ENCODE measurements around the gene MAFB. TPM values are rescaled to one million over a fixed set of nuclear protein-coding genes. Genes with fewer than 3 reads are reported as not detected.
A peak's percentile ranks its signal among the peaks of the same experiment; 100 is the strongest.

Gene MAFB
- polyA plus RNA-seq, 4 donors = 133 to 178 (median 143) TPM

DNA sequence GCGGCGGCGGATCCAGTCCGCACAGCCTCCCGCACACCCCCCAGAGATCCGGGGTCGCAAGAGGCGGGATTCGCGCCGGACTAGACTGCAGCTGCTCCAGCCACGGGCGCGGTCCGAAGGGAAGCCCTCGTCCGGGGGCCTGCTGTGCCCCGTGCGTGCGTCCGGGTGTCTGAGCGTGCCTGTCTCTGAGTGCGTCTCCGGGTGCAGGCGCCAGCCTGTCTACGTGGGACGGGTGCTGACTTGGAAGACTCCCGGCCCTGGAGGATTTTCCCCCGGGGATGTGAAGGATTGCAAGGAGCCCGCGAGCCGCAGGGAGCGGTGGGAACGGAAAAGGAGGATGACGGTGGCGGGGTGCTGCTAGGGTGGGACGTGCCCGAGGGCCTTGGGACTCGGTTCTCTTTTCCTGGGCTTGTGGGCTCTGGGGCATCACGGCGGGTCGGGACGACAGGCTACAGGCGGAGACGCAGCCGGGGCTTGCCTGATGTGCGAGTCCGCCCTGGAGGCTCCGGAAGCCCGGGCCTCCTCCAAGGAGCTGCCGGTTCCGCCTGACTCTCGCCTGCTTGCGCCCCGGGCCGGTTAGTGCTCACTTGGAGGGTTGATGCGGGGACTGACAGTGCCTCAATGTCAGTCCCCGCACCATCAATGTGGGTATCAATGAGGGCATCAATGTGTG lies 5.7 kb downstream of the MAFB start:
- DNase-seq (ENCODE audit: low read depth in 4 of 4, low spot score in 3 of 4) = no peak

DNA sequence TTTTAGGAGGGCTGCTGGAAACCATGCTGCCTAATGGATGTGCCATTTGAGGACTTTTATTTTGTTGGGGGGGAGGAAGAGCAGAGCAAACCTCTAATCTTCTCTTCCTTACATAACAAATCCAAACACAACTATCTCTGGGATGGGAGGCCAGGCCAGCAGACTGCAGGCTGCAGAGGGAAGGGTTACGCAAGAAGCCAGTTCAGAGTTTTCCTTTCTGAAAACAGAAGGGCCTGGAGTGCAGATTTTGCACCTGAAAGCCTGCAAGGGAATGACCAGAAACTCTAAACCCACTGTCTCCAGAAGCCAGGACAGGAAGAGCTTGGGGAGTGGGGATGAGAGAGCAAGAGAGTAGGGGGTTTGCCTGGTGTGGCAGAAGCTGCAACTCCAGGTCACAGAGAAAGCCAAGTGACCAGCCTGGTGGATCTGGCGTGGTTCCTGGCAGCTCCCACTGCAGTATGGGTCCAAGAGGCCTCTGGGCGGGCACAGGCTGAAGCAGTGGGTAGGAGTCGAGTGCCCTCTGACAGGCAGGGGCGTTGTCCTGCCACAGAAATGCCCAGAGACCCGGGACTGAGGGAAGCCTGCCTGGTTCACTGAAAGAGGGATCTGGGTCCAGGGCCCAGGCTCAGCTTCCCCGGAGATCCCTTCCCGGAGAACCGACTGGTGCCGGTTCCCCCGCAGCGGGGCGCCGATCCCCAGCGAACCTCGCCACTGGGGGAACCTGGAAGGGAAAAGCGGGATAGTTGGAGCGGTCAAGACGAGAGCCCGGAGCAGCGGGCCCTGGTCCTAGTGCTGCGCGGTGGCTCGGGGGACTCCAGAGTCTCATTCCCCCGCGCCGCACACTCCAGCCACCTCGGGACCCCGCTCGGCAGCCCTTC lies 6.7 kb downstream of the MAFB start:
- no peak for DNase-seq (ENCODE audit: low read depth in 4 of 4, low spot score in 3 of 4)

DNA sequence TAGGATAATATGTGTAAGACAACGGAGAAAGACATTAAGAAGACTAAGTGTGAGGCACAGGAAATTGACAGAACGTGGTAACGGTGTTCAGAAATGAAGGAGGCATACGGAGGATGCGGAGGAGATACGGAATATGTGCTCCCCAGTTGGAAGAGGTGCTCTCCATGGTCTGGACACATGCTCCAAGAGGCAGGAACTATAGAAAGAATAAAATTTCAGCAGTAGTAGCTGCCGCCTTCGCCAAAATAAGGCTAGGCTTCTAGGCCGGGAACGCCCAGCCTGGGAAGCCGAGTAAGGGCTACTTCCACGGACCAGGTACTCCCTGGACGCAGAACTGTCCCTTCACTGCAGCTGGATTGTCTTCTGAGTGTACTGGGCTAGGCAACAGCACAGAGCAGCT lies 7.4 kb downstream of the MAFB start:
- DNase-seq (ENCODE audit: low read depth in 4 of 4, low spot score in 3 of 4) = no peak

DNA sequence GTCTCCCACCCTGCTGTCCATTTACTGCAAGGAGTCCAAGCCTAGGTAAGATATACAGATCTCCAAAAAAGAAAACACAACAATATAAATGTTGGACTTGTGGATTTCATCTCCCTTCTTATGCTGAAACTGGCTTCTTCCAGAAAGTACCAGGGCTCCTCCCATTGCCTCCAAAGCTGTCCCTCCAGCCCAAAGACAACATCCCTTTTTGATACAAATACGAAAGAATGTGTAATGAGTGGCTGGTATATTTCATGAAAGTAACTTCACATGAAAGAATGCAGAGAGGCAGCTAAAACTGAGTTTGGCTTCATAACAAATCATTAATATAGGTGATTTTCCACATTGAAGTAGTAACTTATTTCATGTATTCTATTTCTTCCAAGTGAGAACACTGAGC lies 7.9 kb downstream of the MAFB start:
- DNase-seq (ENCODE audit: low read depth in 4 of 4, low spot score in 3 of 4) = no peak

DNA sequence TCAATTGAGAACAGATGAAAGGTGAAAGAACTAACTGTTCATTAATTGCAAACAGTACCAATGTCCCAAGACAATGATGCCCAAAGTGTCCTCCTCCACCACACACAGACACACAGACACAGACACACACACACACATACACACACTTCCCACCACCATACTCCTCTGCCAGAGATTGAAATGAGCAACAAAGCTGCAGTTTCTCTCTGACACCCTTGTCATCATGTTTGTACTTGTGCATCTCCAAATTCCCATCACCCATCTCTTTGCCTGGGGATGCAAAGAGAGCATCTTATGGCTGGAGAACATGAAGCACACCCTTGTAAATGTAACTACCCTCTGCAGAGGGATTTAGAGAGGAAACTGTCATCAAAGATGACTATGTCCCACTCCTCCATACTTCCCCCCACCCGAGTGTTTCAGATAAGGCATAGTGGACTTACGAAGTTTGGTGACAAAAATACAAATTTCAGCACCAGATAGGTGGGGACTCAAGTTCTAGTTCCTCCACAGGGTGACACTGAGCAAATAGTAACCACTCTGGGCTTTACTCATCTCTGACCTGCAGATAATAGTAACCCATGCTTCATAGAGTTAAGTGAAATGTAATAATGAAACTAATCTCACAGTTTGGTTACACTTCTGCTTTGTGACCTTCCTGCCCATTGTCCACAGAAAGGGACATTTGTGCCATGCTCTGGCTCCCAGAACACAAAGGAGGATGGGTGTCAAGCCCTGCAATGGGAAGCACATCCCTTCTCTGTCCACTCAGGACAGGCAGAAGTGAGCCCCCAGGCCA lies 8.7 kb downstream of the MAFB start:
- DNase-seq (ENCODE audit: low read depth in 4 of 4, low spot score in 3 of 4) = no peak

DNA sequence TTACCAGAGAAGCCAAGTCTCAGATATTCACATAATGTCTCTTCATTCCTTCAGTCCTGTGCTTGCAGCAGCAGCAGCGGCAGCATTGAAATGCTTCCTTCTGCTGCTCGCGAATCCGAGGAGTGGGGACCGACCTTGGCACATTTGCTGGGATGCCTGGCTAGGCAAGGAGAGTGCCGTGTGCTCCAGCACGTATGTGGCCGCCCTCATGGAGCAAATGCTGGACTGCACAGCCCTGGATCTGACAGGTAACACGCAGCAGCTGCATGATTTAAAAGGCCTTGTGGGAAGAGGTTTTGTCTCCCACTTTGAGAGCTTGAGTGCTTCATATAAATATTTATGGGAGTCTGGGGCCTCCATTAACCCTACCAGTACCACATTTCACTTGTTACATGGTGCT lies 9.9 kb downstream of the MAFB start:
- DNase-seq (ENCODE audit: low read depth in 4 of 4, low spot score in 3 of 4) = no peak

DNA sequence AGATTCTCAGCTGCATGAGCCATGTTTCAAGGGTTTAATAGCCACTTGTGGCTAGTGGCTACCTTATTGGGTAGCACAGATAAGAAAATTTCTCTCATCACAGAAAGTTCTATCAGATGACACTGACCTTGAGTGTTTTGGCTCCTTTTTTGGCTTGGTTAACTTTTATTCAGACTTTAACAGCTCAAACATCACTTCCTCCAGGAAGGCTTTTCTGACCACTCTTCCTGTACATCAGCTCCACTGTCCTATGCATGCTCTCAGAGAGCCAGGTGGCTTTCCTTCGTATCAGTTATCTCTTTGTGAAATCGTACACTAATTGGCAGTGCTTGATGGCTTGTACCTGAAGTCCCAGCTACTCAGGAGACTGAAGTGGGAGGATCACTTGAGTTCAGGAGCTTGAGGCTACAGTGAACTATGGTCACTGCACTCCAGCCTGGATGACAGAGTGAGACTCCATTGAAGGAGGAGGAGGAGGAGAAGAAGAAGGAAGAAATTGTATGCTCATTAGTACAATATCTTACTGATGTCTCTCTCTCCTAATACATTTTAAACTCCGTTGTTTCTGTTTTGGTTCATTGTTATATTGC lies 10.7 kb downstream of the MAFB start:
- no peak for DNase-seq (ENCODE audit: low read depth in 4 of 4, low spot score in 3 of 4)

DNA sequence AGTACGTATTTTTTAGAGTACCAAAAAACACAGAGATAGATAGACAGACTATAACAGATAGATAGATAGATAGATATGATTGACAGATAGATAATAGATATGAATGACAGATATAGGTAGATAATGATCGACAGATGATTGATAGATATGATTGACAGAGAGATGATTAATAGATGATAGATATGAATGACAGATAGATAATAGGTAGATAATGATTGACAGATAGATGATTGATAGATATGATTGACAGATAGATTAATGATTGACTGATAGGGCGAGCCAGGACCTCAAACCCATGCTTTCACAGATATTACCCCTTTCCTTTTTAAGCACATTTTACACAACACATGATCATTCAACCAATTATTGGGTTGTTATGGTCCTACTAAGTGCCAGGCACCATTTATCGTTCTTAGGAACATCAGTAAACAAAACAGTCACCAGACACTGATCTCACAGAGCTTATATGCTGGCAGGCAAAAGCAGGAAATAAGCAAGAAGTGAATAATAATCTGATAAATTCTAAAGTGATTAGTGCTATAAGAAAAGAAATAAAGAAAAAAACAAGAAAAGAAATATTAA lies 11.6 kb downstream of the MAFB start:
- no peak for DNase-seq (ENCODE audit: low read depth in 4 of 4, low spot score in 3 of 4)

DNA sequence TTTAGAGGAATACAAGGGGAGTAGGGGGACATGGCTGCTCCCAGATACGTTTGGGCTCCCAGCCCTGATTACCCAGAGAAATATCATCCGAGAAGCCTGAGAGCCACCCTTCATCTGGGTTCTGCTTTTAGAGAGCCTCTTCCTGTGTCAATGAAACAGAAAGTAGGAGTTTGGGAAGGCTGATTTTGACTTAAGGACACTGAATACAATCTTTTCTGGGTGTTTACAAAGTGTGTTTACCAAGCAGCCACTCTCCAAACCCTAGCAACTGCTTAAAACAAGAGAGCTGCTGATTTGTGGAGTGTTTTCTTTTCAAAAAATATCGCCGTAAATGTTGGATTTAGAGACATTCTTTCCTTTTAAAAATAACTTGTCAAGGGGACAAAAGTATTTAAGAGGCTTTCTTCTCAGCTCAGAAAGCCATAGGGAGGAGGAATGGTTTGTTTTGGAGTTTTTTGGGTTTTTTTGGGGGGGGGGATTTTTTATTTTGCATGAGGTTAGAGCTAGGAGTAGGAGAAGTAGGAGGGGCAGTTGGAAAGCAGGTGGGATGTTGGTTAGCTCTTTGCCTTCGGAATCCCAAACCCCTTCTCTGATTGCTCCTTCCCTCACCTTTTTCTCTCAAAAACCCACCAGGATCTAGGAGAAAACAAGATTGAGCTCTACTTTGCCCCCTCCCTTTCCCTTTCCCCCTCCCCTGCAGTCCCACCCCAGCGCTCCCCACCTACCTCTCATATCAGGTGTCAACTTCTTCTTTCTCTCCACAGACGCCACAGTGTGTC lies 12.4 kb downstream of the MAFB start:
- no peak for DNase-seq (ENCODE audit: low read depth in 4 of 4, low spot score in 3 of 4)

DNA sequence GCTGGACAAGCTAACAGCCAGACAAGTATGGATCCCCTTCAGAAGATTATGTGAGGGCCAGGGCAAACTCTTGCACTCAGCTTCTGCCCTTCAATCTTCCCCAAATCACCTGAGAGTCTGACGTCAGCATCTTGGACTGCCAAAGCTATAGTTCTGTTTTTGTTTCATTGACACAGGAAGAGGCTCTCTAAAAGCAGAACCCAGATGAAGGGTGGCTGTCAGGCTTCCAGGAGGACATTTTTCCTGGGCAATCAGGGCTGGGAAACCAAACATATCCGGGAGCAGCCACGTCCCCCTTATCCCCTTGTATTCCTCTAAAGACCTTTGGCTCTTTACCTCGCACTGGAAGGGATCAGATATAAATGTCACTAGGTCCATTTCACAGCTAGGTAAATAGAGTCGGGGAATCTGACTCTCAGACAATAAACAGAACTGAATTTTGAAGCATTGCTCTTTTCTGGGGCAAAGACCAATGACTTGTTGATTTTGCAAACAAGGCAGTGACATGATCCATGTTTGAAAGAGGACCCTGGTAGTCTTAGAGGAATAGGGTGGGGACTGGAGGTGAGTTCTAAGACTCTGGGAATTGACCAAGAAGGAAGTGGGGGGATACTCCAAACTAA lies 13.3 kb downstream of the MAFB start:
- DNase-seq (ENCODE audit: low read depth in 4 of 4, low spot score in 3 of 4) = no peak

DNA sequence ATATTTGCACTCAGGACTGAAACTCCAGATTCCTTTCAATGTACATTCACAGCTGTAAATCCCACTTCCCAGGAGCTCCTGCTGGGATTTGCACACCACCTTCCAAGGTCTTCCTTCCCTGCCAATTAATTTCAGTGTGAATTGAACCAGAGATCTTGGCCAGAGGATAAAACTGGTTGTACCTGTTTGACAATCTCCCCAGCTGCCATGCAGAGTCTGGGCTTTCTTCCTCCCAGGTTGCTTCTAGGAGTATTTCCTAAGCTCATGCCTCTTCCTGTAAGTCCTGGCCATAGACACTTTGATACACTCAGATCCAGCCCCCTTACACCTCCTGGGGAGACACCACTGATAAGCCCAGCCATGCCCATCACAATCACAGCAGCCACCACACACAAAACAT lies 15.6 kb downstream of the MAFB start:
- peak in 1 of 4 donors; percentile 55 for DNase-seq (ENCODE audit: low read depth in 4 of 4, low spot score in 3 of 4)

DNA sequence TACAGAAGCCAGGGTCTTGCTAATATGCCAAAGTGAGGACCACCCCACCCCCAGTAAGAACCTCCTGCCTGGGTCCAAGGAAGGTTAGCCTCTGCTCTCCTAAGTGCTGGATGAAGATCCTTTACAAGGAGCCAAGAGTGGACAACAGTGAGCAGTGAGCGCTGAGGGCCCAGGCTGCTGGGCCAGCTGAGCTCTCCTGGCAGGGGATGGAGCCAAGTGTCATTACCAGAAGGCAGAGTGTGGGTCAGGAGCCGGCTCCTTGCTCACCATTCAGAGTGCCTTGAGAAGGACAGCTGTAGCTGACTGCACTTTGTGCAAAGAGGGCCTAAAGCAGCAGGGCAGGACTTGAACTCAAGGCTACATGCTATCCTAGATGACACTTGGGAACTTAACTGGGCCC lies 16.9 kb downstream of the MAFB start:
- DNase-seq (ENCODE audit: low read depth in 4 of 4, low spot score in 3 of 4) = no peak

DNA sequence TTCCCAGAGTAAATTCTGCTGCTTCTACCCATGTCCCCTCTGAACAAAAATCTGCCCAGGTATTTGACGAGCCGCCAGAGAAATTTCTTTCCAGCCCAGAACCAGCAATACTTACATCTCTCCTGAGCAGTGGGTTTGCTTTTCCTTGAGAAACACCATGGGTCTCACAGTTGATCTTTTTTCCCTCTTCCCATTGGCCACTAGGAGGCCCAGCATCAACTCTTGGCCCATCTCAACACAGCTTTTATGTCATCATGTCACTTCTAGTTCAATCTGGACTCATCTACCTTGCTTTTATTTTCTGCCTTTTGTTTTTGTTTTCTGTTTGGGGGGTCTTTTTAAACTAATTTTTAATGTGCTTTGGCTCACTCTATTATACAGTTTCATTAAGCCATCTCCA lies 18.8 kb downstream of the MAFB start:
- no peak for DNase-seq (ENCODE audit: low read depth in 4 of 4, low spot score in 3 of 4)

DNA sequence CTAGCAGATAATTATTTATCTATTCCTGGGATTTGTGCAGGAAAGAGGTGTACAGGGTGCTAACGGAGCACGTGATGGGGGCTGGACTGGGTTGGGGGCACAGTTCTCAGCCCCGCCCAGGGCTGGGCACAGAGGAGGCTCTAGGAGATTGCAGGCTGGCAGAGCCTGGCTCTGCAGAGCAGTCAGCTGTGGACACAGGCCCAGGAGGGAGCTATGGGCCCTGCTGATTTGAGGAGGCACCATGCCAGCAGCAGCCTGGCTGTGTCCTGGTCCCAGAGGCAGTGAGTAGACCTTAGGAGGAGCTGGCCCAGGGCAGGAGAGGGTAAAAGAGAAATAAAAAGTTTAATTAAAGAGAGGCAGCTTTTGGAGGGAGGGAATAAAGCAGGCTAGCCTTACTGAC lies 19.3 kb downstream of the MAFB start:
- no peak for DNase-seq (ENCODE audit: low read depth in 4 of 4, low spot score in 3 of 4)

DNA sequence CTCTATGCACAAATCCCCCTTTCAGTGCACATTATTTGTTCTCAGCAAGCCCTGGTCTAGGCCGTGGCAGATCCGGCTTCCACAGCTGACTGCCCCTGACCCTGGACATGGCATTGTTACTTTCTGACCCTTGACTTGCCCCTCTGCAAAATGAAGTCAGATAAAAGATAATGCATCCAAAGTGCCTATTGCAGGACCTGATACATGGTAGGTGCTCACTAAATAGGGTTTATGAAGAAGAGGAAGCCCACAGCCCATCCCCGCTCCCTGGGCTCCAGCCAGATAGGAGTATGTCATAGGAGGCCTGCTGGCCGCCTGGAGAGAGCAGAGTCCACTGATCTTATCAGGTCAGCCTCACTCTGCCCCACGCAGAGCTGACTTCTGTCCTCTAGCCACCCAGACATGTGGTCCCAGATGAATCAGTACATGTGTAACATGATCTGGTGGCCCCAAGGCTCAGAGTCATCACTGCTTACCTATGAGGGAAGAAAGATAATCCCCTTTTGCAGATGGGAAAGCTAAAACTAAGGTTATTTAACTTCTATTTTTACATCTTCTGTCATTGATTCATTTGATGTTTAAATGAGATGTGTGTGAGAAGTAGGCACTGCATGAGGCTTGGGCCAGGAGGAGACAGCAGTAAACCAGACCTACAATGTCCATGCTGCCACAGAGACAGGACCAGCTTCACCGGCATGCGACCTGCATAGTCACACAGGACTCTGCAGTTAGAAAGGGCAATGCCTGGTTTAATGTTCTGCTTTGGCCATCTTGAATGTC lies 20.4 kb downstream of the MAFB start:
- DNase-seq (ENCODE audit: low read depth in 4 of 4, low spot score in 3 of 4) = no peak

DNA sequence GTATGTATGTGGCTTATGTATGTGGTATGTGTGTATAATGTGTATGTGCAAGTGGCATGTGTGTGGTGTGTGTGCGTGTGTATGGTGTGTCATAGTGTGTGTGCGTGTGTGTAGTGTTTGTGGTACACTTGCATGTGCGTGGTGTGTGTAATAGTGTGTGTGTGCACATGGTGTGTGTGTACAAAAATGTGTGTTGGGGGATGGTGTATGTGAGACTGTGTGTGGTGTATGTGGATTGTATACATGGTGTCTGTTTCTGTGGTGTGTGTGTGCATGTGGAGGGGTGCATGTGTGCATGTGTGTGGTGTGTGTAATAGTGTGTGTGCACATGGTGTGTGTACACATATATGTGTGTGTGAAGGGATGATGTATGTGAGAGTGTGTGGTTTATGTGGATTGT lies 21.5 kb downstream of the MAFB start:
- no peak for DNase-seq (ENCODE audit: low read depth in 4 of 4, low spot score in 3 of 4)

DNA sequence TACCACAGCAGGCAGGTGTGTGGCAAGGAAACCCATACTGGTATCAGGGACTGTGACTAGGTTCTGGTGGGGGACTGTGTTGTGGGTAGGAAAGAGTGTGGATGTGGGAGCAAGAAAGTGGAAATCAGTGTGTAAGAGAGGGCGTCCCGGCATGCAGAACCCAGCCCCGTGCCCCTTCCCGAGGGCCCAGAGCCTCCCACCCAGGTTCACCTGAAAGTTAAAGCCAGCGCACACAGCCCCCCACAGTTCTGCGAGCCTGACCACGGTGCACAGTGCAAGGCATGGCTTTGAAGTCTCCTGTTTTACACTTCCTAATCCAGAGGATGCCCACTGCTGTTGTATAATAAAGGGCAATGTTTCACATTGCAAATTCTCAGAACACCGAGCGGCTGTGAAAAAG lies 22.7 kb downstream of the MAFB start:
- DNase-seq (ENCODE audit: low read depth in 4 of 4, low spot score in 3 of 4) = no peak

DNA sequence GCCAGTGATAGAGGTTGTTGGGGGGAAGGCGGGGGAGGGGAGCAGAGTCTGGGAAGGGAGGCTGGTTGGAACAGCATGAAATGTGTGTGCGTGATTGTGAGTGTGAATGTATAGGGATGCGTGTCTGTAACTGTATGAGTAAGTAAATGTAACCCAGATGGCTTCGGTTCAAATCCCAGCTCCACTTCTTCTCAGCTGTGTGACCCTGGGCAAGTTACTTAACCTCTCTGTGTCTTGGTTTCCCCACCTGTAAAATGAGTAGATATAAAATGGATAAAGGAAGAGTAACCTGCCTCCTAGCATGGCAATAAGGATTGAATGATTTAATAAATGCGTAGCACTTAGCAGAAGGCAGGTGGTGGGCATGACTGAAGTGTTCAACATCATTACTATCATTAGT lies 24.1 kb downstream of the MAFB start:
- DNase-seq (ENCODE audit: low read depth in 4 of 4, low spot score in 3 of 4) = no peak

Measured in right renal pelvis (tissue), 4 donors.